WERI-Rb-1 (cell line): Measurements from ENCODE around the gene PPP1R9A.

ENCODE experiments used
- DNase-seq: peaks from one replicate; pipeline ENCODE4 v3.0.0-alpha.2; 2020
- H3K27ac ChIP-seq: fragments of 250-450 bp; sonication (Bioruptor Pico); 2 replicates; pipeline ENCODE4 v1.5.1; 2020; ENCODE audit warnings: mild to moderate bottlenecking, moderate library complexity
- H3K27me3 ChIP-seq: fragments of 250-450 bp; sonication (Bioruptor Pico); 2 replicates; pipeline ENCODE4 v1.5.1; 2021; ENCODE audit warnings: mild to moderate bottlenecking, low read depth, moderate library complexity; ENCODE audit not compliant: insufficient read depth, severe bottlenecking
- H3K36me3 ChIP-seq: fragments of 250-450 bp; sonication (Bioruptor Pico); 2 replicates; pipeline ENCODE4 v1.5.1; 2020; ENCODE audit warnings: mild to moderate bottlenecking, moderate library complexity
- H3K4me3 ChIP-seq: 2 replicates; pipeline ENCODE4 v1.5.1; 2011; ENCODE audit warnings: low read depth, mild to moderate bottlenecking, control low read depth, low read length
- H3K9me3 ChIP-seq: fragments of 250-450 bp; sonication (Bioruptor Pico); 2 replicates; pipeline ENCODE4 v1.5.1; 2021; ENCODE audit warnings: mild to moderate bottlenecking, moderate library complexity; ENCODE audit not compliant: severe bottlenecking
- CTCF ChIP-seq: IDR thresholded peaks from 2 replicates; pipeline ENCODE4 v1.5.1; 2011; ENCODE audit warnings: low read depth, mild to moderate bottlenecking, control low read depth, inconsistent platforms, low read length

PPP1R9A gene

DNA sequence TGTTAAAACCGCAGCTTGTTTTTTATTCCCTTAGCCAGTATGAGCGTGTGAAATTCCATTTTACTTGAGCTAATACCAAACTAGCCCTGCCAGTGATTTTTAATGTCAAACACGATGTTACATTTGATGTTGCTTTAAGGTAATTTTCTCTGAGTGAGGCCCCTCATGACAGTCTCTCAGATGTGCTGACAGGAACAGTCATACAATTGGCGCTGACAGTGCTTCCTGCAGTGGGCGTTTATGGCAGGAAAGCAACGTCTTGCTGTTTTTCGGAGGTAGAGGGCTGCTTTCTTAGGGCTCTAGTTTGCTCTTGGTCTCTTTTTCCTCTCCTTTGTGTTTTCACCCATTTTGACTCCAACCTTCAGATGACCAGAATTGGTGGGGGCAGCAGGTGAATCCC lies 397.6 kb downstream of the PPP1R9A start:
- no peak for TF ChIP-seq CTCF
- no peaks in the 10 kb centered on the region for H3K9me3 ChIP-seq
- H3K4me3 ChIP-seq = no peak overlapping the region
- no peaks in the 10 kb centered on the region for H3K36me3 ChIP-seq
- DNase-seq = no peak
- no peak overlapping the region for H3K27ac ChIP-seq
- H3K27me3 ChIP-seq = no peaks in the 10 kb centered on the region

DNA sequence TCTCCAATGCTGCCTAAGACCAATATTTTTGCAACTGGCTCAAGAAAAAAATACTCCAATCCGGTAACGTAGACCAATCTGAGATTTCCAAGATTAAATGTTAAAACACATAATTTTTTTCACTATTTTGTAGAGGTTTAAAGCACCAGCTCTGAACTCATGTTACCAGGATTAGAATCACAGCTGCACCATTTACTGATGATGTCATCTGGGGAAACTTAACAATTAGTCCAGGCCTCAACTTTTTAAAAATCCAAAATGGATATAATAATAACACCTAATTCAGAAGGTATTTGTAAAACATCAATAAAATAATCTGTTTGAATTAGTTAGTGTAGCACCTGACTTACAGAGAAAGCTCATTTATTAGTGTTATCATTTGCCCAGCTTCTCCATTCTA lies 402.6 kb downstream of the PPP1R9A start:
- Histone ChIP-seq H3K9me3 (no peaks in the 10 kb centered on the region), H3K36me3 (no peaks in the 10 kb centered on the region), H3K27ac (no peak overlapping the region), H3K27me3 (no peaks in the 10 kb centered on the region), H3K4me3 (no peak overlapping the region)
- TF ChIP-seq CTCF = no peak
- no peak for DNase-seq

DNA sequence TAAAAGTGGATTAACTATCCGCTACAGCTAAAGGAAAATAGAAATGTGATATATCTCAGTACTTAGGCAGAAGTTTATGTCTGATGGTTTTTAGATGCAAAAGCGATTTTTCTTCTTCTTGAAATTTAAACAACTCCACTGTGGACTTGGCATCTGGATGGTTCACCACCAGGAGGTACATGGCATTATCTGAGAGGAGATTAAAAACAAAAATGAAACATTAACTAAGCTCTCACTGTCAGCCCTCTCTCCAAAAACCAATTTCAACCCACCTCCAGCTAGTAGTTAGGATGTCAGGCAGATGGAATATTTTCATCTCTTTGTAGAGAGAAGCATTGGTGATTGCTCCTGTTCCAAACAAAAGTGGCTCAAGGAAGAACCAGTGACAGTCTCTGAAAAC lies 404.0 kb downstream of the PPP1R9A start:
- no peaks in the 10 kb centered on the region for H3K36me3 ChIP-seq
- no peak for DNase-seq
- no peaks in the 10 kb centered on the region for H3K27me3 ChIP-seq
- no peaks in the 10 kb centered on the region for H3K9me3 ChIP-seq
- H3K4me3 ChIP-seq = no peak overlapping the region
- TF ChIP-seq CTCF = no peak
- H3K27ac ChIP-seq = no peak overlapping the region

- no peak overlapping the region for H3K4me3 ChIP-seq
- no peaks in the 10 kb centered on the region for H3K27me3 ChIP-seq
- no peaks in the 10 kb centered on the region for H3K36me3 ChIP-seq
- TF ChIP-seq CTCF = no peak
- no peak for DNase-seq
- H3K27ac ChIP-seq = no peak overlapping the region
- H3K9me3 ChIP-seq = no peaks in the 10 kb centered on the region
Observed at GRCh38 chr7:95312561-95312960, 405.2 kb downstream of the PPP1R9A start.

DNA sequence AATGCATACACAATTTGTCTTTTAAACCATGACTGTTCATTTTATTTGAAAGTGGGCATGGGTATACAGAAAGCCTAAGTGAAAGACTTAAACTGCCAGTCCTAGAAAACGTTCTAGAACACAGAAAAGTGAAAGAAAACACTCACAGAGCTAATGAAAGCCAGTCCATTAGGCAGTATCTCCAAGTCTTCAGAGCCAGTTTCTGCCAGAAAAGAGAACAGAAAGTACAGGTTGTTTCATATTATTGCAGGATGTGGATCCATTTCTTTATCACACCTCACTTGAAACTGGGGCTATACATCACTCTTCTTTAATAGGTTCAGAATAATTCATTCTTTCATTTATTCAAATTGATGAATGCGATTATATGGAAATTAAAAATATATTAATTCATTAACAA lies 409.2 kb downstream of the PPP1R9A start:
- Histone ChIP-seq H3K27me3 (no peaks in the 10 kb centered on the region), H3K9me3 (no peaks in the 10 kb centered on the region)
- no peak for DNase-seq

More for the DNA sequence above, 409.2 kb downstream of the PPP1R9A start:
- Histone ChIP-seq H3K36me3 (no peaks in the 10 kb centered on the region), H3K27ac (no peak overlapping the region), H3K4me3 (no peak overlapping the region)
- TF ChIP-seq CTCF = no peak
